Measurements from ENCODE around the gene TRAPPC2L.

The TRAPPC2L gene, protein sequence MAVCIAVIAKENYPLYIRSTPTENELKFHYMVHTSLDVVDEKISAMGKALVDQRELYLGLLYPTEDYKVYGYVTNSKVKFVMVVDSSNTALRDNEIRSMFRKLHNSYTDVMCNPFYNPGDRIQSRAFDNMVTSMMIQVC

GRCh38 chr16:88856828-88857727 is at the start of gene TRAPPC2L, which contains the start of gene GALNS:
Gene TRAPPC2L, plus strand, starts transcription at chr16:88857127. Its CDS starts 24 bp downstream, at chr16:88857151.
Gene GALNS, minus strand, starts transcription at chr16:88856947. Its CDS starts 70 bp downstream, at chr16:88856877.
- DNase-seq, result peak; percentile 97 to 99 (median 98)

DNA sequence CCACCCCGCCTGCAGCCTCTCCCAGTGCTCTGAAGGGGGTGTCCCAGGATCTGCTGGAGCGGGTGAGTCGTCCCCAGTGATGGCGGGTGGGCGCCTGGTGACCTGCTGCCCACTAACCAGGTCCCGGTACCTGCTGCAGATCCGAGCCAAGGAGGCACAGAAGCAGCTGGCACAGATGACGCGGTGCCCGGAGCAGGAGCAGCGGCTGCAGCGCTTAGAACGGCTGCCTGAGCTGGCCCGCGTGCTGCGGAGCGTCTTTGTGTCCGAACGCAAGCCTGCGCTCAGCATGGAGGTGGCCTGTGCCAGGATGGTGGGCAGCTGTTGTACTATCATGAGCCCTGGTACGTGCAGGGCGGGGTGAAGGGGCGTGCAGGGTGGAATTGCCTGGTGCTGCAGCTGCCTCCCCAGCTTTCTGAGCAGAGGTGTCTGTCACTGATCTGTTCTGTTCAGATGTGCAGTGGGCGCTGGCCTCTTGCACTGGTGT is 49.7 kb upstream of the TRAPPC2L start:
- DNase-seq, result no peak

- no peak for DNase-seq
Observed at GRCh38 chr16:88807626-88808453, 49.1 kb upstream of the TRAPPC2L start.

DNA sequence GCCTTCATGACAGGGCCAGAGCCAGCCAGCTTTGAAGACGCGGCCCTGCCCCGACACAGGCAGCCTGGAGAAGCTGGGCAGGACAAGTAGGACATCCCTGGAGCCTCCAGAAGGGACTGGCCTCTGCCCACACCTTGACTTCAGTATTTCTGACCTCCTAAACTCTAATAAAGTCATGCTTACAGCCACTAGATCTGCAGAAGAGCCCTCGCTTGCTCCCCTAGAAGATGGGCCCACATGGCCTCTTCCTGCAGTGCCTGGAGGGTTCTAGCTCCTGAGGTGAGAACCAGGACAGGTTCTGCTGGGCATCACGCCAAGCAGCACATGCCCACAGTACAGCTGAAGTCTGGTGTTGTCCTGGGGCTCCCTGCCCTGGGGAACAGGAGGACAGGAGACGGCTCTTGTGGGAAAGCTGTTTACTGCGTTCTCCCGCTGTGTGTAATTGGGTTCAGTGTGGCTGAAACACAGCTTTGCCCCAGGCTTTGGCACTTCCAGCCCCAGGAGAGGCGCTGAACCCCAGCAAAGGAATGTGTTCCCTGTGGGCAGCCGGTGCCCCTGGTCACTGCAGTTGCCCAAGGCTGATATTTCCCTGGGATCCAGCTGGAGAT is 47.8 kb upstream of the TRAPPC2L start:
- no peak for DNase-seq

DNA sequence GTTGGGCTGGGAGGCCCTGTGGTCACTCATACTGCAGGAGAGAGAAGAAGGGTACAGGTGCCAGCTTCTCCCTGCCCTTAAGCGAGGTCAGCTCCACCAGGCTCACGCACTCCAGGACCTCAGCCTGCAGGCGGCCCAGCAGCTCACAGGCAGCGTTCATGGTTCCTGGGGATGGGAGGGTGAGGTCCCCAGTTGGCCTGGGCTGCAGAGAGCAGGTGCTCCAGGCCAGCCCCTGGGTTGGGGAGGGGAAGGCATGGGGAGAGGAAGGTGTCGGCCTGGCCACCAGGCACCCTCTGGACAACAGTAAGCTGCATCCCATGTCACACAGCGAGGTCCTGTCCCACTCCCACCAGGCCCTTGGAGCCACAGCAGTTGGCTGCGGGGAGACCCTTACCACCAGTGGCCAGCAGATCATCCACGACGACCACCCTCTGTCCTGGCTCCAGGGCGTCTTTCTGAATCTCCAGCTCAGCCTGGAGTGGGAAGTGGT is 47.2 kb upstream of the TRAPPC2L start:
- DNase-seq, result no peak

- no peak for DNase-seq
Observed at GRCh38 chr16:88810166-88810911, 46.6 kb upstream of the TRAPPC2L start.

DNA sequence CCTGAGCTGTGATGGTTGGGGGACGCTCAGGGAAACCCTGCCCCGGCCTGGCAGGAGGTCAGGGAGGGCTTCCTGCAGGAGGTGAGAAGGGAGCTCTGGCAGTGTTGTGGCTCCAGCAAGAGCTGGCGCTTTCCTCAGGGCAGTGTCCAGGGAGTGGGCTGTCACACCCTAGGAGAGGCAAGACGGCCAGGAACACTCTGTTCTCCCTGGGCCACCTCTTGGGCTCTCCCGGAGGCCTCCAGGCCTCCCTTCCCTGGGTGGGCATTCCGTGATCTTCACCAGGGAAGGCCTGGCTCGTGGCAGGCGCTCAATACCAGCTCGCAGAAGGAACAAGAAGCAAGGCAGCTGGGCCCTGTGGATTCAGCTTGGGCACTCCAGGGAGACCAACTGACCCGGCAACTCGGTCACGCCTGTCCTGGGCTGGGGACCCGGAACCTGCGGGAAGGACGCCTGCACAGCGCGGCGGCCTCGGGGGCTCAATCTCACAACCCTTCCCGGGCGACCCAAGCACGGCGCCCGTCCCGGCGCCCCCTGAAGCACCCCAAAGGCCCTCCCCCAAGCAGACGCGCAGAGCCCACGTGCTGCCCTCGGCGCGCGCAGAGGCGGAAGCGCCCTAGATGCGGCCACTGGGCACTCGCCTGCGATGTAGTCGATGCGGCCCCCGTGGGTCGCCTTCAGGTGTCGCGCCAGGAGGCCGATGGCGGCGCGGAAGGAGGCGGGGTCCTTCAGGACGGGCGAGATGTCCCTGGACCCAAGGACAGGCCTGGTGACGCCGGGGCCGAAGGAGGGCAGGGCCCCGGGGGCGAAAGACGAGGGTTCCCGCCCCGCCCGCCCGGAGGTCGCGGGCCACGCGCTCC is 45.8 kb upstream of the TRAPPC2L start:
- DNase-seq, result peak in 3 of 4 experiments; percentile 40 to 69 (median 59)

- peak; percentile 95 to 98 (median 98) for DNase-seq
Observed at GRCh38 chr16:88811769-88812512, 45.0 kb upstream of the TRAPPC2L start, which contains the start of gene APRT. Gene APRT, minus strand, starts transcription at chr16:88811928. Its CDS starts 29 bp downstream, at chr16:88811899.

GRCh38 chr16:88812513-88813268 is 44.2 kb upstream of the TRAPPC2L start:
- no peak for DNase-seq

- no peak for DNase-seq
Observed at GRCh38 chr16:88813269-88814143, 43.4 kb upstream of the TRAPPC2L start.

DNA sequence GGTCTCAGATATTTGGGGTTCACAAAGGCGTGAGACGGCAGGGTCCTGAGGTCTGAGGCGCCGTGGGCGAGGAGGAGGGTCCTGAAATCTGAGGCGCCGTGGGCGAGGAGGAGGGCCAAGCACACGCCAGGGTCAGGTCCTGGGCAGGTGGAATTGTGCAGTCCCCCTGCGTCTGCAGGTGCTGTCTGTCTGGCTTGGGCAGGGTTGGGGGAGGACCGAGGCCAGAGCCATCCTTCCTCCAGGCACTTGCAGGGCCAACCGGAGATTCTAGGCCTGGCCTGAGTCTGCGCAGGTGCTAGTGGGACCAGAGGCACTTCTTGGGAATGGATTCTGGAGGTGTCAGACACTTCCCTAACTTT is 42.8 kb upstream of the TRAPPC2L start:
- no peak for DNase-seq

- no peak for DNase-seq
Observed at GRCh38 chr16:88815227-88815626, 41.7 kb upstream of the TRAPPC2L start.

- DNase-seq, result peak in 2 of 4 experiments; percentile 22 to 56
Observed at GRCh38 chr16:88815901-88816589, 40.9 kb upstream of the TRAPPC2L start.

GRCh38 chr16:88816736-88817535 is 40.0 kb upstream of the TRAPPC2L start:
- DNase-seq, result no peak

- no peak for DNase-seq
Observed at GRCh38 chr16:88817785-88818574, 38.9 kb upstream of the TRAPPC2L start.

- no peak for DNase-seq
Observed at GRCh38 chr16:88818575-88818874, 38.4 kb upstream of the TRAPPC2L start.
